Gastroesophageal sphincter (tissue), 4 donors: ENCODE measurements around the gene PLGRKT. TPM values are rescaled to one million over a fixed set of nuclear protein-coding genes. Genes with fewer than 3 reads are reported as not detected.
"Not testable (repeated sequence)": the region's sequence is repeated elsewhere in the genome, so short reads cannot be mapped to it uniquely, and the experiment has no call there.

ENCODE experiments used
- ATAC-seq: fragments of 150-250 bp; one replicate; pipeline ENCODE4 v1.9.1; 2016; ENCODE audit warnings: mild to moderate bottlenecking, moderate library complexity
- H3K27ac ChIP-seq, 4 donors: fragments of 200-600 bp; sonication (generic) in 3 of 4; 1 replicate in 3 of 4; 2 replicates in 1 of 4; pipeline ENCODE4 v1.5.1; 2016 to 2019
- H3K27me3 ChIP-seq: fragments of 200-600 bp; sonication (generic); one replicate; pipeline ENCODE4 v1.5.1; 2019
- H3K36me3 ChIP-seq, 2 donors: fragments of 200-600 bp; sonication (generic); one replicate each; pipeline ENCODE4 v1.5.1; 2019; ENCODE audit warnings: control low read depth in 1 of 2
- H3K4me1 ChIP-seq, 3 donors: fragments of 200-600 bp; sonication (generic); 1 replicate in 2 of 3; 2 replicates in 1 of 3; pipeline ENCODE4 v1.5.1; 2016 to 2019; ENCODE audit warnings: control low read depth in 2 of 3
- H3K4me3 ChIP-seq, 2 donors: fragments of 200-600 bp; sonication (generic); one replicate each; pipeline ENCODE4 v1.5.1; 2019; ENCODE audit warnings: mild to moderate bottlenecking in 1 of 2, moderate library complexity in 1 of 2
- H3K9me3 ChIP-seq, 3 donors: fragments of 200-600 bp; sonication (generic); one replicate each; pipeline ENCODE4 v1.5.1; 2017 to 2019; ENCODE audit warnings: control low read depth in 2 of 3
- CTCF ChIP-seq, 4 experiments: fragments of 200-600 bp in 2 of 4; fragments of 450-650 bp in 2 of 4; sonication (generic) in 1 of 4; IDR thresholded peaks; one replicate each; pipeline ENCODE4 v1.5.1; 2017 to 2019; ENCODE audit warnings: antibody characterized with exemption in 4 of 4, mild to moderate bottlenecking in 2 of 4, moderate library complexity in 2 of 4
- EP300 ChIP-seq: sonication (generic); formaldehyde crosslinking; IDR thresholded peaks from one replicate; pipeline ENCODE4 v1.6.1; 2017; ENCODE audit warnings: antibody characterized with exemption, mild to moderate bottlenecking
- POLR2A ChIP-seq, 2 donors: fragments of 450-650 bp; IDR thresholded peaks; one replicate each; pipeline ENCODE4 v1.6.1; 2017; ENCODE audit warnings: antibody characterized with exemption in 2 of 2, mild to moderate bottlenecking in 2 of 2, moderate library complexity in 1 of 2
- POLR2AphosphoS5 ChIP-seq: sonication (generic); formaldehyde crosslinking; IDR thresholded peaks from one replicate; pipeline ENCODE4 v1.6.1; 2017; ENCODE audit warnings: antibody characterized with exemption
- WGBS, 2 donors: methylation state at CpG; one replicate each; pipeline ENCODE4 v1.1.5; 2018; ENCODE audit warnings: low coverage in 1 of 2; 5-methylcytosine and 5-hydroxymethylcytosine counted together
- total RNA-seq, 4 donors: library from RNA; depleted of rRNA; stranded (reverse); fragments of >200 nt; gene quantifications; one replicate each; pipeline ENCODE4 v1.1.0, GENCODE V29; 2016

PLGRKT gene
- total RNA-seq, 4 donors from 2014 or later: 8.8 to 22.6 (median 13.3) TPM

- TF ChIP-seq POLR2AphosphoS5: no peak
- no peak for TF ChIP-seq EP300
- TF ChIP-seq POLR2A (IDR thresholded peaks at IDR 0.05): no peak
- TF ChIP-seq CTCF (IDR thresholded peaks at IDR 0.05): no peak
These were observed 85.0 kb downstream of the PLGRKT start for GRCh38 chr9:5352637-5353248.

GRCh38 chr9:5338992-5339981, 98.4 kb downstream of the PLGRKT start, which contains the start of gene RLN1:
Gene RLN1 (minus strand): TSS chr9:5339876. CDS start chr9:5339746, 130 bp downstream.
- H3K4me3 ChIP-seq, H3K27ac ChIP-seq, H3K9me3 ChIP-seq, H3K4me1 ChIP-seq, H3K27me3 ChIP-seq, H3K36me3 ChIP-seq: not testable (repeated sequence)
- WGBS, 2 donors: 16 to 50% methylated on average over 7 to 9 of the region's 50 CpGs
- ATAC-seq: peak; percentile 97

More at GRCh38 chr9:5352637-5353248, 85.0 kb downstream of the PLGRKT start:
- Histone ChIP-seq H3K27ac (no peak overlapping the region), H3K9me3 (peaks cover 0 to 21% (median 0%) of the 10 kb centered on the region in 3 donors), H3K27me3 (no peaks in the 10 kb centered on the region), H3K4me3 (no peak overlapping the region), H3K36me3 (peaks cover 0 to 5% of the 10 kb centered on the region in 2 donors), H3K4me1 (peaks cover 0 to 4% (median 0%) of the 10 kb centered on the region in 3 donors)
- 83 to 88% methylated on average over 1 of the region's 1 CpG for WGBS, 2 donors
- ATAC-seq: no peak

- no peak for ATAC-seq
- no peaks in the 10 kb centered on the region for H3K4me1 ChIP-seq
- 84 to 97% methylated on average over 4 of the region's 4 CpGs for WGBS, 2 donors
- no peaks in the 10 kb centered on the region for H3K9me3 ChIP-seq
- no peaks in the 10 kb centered on the region for H3K27me3 ChIP-seq
- TF ChIP-seq CTCF (IDR thresholded peaks at IDR 0.05): no peak
- TF ChIP-seq EP300: no peak
- no peak for TF ChIP-seq POLR2AphosphoS5
- no peak for TF ChIP-seq POLR2A (IDR thresholded peaks at IDR 0.05)
- no peak overlapping the region for H3K4me3 ChIP-seq
- H3K27ac ChIP-seq: no peak overlapping the region
- H3K36me3 ChIP-seq: no peaks in the 10 kb centered on the region
These were observed 101.0 kb downstream of the PLGRKT start for GRCh38 chr9:5336688-5337087.

- not testable (repeated sequence) for H3K27ac ChIP-seq, H3K27me3 ChIP-seq, H3K4me1 ChIP-seq, ATAC-seq, H3K4me3 ChIP-seq, H3K9me3 ChIP-seq, H3K36me3 ChIP-seq
- WGBS, 2 donors: 79 to 92% methylated on average over 2 to 3 of the region's 3 CpGs
These were observed 106.4 kb downstream of the PLGRKT start for GRCh38 chr9:5331276-5331675.

GRCh38 chr9:5326893-5327548, 110.7 kb downstream of the PLGRKT start:
- ATAC-seq: no peak
- WGBS, 2 donors: 50% methylated on average over 4 of the region's 10 CpGs; no CpG with 5 or more reads in 1 of the 2 donors
- Histone ChIP-seq H3K9me3 (no peaks in the 10 kb centered on the region), H3K36me3 (no peaks in the 10 kb centered on the region), H3K27me3 (peaks cover 5% of the 10 kb centered on the region), H3K4me1 (no peaks in the 10 kb centered on the region), H3K27ac (no peak overlapping the region), H3K4me3 (no peak overlapping the region)
- no peak for TF ChIP-seq POLR2AphosphoS5
- no peak for TF ChIP-seq CTCF (IDR thresholded peaks at IDR 0.05)
- TF ChIP-seq EP300: no peak
